Stimulated activated CD4-positive, alpha-beta T cell treated with anti-CD3 and anti-CD28 coated beads, Interleukin-4, amount 100 ng/mL, for 48 hours (primary cell): ENCODE results near the gene FAM156B.
A peak's percentile ranks its signal among the peaks of the same experiment; 100 is the strongest.
"Not testable (repeated sequence)": the region's sequence is repeated elsewhere in the genome, so short reads cannot be mapped to it uniquely, and the experiment has no call there.

Experiments
- DNase-seq, 2 donors: peaks; one replicate each; pipeline ENCODE4 v3.0.0-alpha.2; 2020; ENCODE audit warnings: low read depth in 2 of 2

Gene FAM156B

GRCh38 chrX:52923781-52924241, 26.7 kb downstream of the FAM156B start:
- no peak for DNase-seq

GRCh38 chrX:52930214-52930613, 33.1 kb downstream of the FAM156B start:
- DNase-seq: not testable (repeated sequence)

- no peak for DNase-seq
Measured at GRCh38 chrX:52933213-52933612, 36.1 kb downstream of the FAM156B start.

GRCh38 chrX:52933976-52934703, 37.0 kb downstream of the FAM156B start:
- no peak for DNase-seq

- DNase-seq: peak; percentile 84 to 86
Measured at GRCh38 chrX:52934704-52935469, 37.8 kb downstream of the FAM156B start.

- not testable (repeated sequence) for DNase-seq
Measured at GRCh38 chrX:52935470-52935784, 38.3 kb downstream of the FAM156B start.

GRCh38 chrX:52940704-52941103, 43.6 kb downstream of the FAM156B start:
- not testable (repeated sequence) for DNase-seq

- not testable (repeated sequence) for DNase-seq
Measured at GRCh38 chrX:52941728-52942127, 44.6 kb downstream of the FAM156B start.

GRCh38 chrX:52945838-52946494, 48.8 kb downstream of the FAM156B start:
- DNase-seq: not testable (repeated sequence)

GRCh38 chrX:52947501-52947900, 50.4 kb downstream of the FAM156B start:
- DNase-seq: not testable (repeated sequence)

- not testable (repeated sequence) for DNase-seq
Measured at GRCh38 chrX:52948265-52948664, 51.1 kb downstream of the FAM156B start.

GRCh38 chrX:52949325-52949724, 52.2 kb downstream of the FAM156B start:
- DNase-seq: not testable (repeated sequence)

- DNase-seq: not testable (repeated sequence)
Measured at GRCh38 chrX:52949884-52950283, 52.8 kb downstream of the FAM156B start.
